ENCODE measurements around the gene ALK.

DNA sequence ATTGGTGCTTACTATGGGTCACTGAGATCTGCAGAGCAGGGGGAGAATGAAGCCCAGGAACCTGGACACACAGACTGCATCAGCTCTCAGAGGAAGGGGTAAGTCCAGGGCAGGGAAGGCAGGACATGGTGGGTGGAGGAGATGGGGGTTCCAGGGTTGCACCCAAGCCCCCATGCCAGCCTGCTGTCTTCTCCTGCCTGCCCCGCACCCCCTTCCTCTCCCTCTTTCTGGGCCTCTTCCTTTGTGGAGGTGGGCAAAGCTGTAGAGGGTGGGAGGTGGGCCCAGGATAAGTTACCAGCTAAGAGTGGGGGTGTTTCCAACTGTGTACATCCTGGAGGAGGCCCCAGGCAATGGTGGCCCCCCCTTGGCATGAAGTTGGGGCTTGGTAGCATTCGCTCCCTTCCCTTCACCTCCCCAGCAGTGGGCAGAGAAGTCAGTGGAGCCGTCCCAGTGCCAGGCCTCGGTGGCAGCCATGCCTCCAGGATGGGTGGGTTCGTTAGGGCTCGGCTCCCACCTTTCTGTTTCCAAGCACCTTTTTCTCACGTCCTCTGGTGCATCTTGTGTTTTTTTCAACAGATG lies 674.0 kb downstream of the ALK start:
- TF ChIP-seq, protein P1, sequence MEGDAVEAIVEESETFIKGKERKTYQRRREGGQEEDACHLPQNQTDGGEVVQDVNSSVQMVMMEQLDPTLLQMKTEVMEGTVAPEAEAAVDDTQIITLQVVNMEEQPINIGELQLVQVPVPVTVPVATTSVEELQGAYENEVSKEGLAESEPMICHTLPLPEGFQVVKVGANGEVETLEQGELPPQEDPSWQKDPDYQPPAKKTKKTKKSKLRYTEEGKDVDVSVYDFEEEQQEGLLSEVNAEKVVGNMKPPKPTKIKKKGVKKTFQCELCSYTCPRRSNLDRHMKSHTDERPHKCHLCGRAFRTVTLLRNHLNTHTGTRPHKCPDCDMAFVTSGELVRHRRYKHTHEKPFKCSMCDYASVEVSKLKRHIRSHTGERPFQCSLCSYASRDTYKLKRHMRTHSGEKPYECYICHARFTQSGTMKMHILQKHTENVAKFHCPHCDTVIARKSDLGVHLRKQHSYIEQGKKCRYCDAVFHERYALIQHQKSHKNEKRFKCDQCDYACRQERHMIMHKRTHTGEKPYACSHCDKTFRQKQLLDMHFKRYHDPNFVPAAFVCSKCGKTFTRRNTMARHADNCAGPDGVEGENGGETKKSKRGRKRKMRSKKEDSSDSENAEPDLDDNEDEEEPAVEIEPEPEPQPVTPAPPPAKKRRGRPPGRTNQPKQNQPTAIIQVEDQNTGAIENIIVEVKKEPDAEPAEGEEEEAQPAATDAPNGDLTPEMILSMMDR (IDR thresholded peaks at IDR 0.05) = no peak
- TF ChIP-seq ZFX (IDR thresholded peaks at IDR 0.05; ENCODE audit: borderline replicate concordance) = no peak

Measured in 22Rv1 (cell line).